BLaER1 treated with 17β-estradiol and CSF1 and Interleukin-3, amounts not matched to agents 10 nM and 100 nM (cell line): ENCODE results near the gene FAM234A.

Source experiments
- H3K27ac ChIP-seq, 11 experiments: shearing (Covaris generic); formaldehyde crosslinking; 2 replicates each; pipeline ENCODE4 v1.8.1; 2022
- H3K27me3 ChIP-seq, 11 experiments: shearing (Covaris generic); formaldehyde crosslinking; 2 replicates each; pipeline ENCODE4 v1.8.1; 2022
- H3K36me3 ChIP-seq, 11 experiments: shearing (Covaris generic); formaldehyde crosslinking; 2 replicates each; pipeline ENCODE4 v1.8.1; 2022
- H3K4me1 ChIP-seq, 10 experiments: shearing (Covaris generic); formaldehyde crosslinking; 2 replicates each; pipeline ENCODE4 v1.8.1; 2022
- H3K4me2 ChIP-seq, 11 experiments: shearing (Covaris generic); formaldehyde crosslinking; 2 replicates each; pipeline ENCODE4 v1.8.1; 2022
- H3K4me3 ChIP-seq, 10 experiments: shearing (Covaris generic); formaldehyde crosslinking; 2 replicates each; pipeline ENCODE4 v1.8.1; 2022
- H3K9ac ChIP-seq, 11 experiments: shearing (Covaris generic); formaldehyde crosslinking; 2 replicates each; pipeline ENCODE4 v1.8.1; 2022
- H3K9me3 ChIP-seq, 11 experiments: shearing (Covaris generic); formaldehyde crosslinking; replicated peaks in 1 of 11; 2 replicates each; pipeline ENCODE4 v1.8.1; 2022
- H4K20me1 ChIP-seq, 11 experiments: shearing (Covaris generic); formaldehyde crosslinking; 2 replicates each; pipeline ENCODE4 v1.8.1; 2022
- Cebpa-rat ChIP-seq, 11 experiments: shearing (Covaris generic); IDR thresholded peaks; 2 replicates each; pipeline ENCODE4 v1.8.1; 2022

FAM234A gene

GRCh38 chr16:303760-304505, 69.3 kb downstream of the FAM234A start:
- H3K4me2 ChIP-seq, result no peak overlapping the region
- H3K27me3 ChIP-seq, result no peaks in the 10 kb centered on the region
- no peak overlapping the region for H3K9ac ChIP-seq
- no peak for TF ChIP-seq Cebpa-rat (IDR thresholded peaks at IDR 0.05)
- no peaks in the 10 kb centered on the region for H3K9me3 ChIP-seq
- no peak overlapping the region for H3K27ac ChIP-seq
- peaks cover 3 to 93% (median 56%) of the 10 kb centered on the region in 11 experiments; a peak in 20 of 22 replicates for H4K20me1 ChIP-seq
- H3K36me3 ChIP-seq, result peaks cover 69 to 96% (median 89%) of the 10 kb centered on the region in 11 experiments
- H3K4me3 ChIP-seq, result no peak overlapping the region
- H3K4me1 ChIP-seq, result peaks cover 0 to 17% (median 15%) of the 10 kb centered on the region in 10 experiments; a peak in 15 of 20 replicates

GRCh38 chr16:305916-306626, 71.5 kb downstream of the FAM234A start:
- H3K4me1 ChIP-seq, result peaks cover 0 to 35% (median 28%) of the 10 kb centered on the region in 10 experiments; a peak in 18 of 20 replicates
- no peak overlapping the region for H3K27ac ChIP-seq
- no peaks in the 10 kb centered on the region for H3K9me3 ChIP-seq
- peaks cover 17 to 97% (median 67%) of the 10 kb centered on the region in 11 experiments; a peak in 21 of 22 replicates for H4K20me1 ChIP-seq
- no peak overlapping the region for H3K4me2 ChIP-seq
- H3K9ac ChIP-seq, result peak overlapping the region in 1 of 11 experiments; percentile 15; a peak in 1 of 22 replicates
- H3K36me3 ChIP-seq, result peaks cover 66 to 97% (median 88%) of the 10 kb centered on the region in 11 experiments
- no peak overlapping the region for H3K4me3 ChIP-seq
- H3K27me3 ChIP-seq, result no peaks in the 10 kb centered on the region
- TF ChIP-seq Cebpa-rat (IDR thresholded peaks at IDR 0.05), result no peak

GRCh38 chr16:306911-307370, 72.3 kb downstream of the FAM234A start:
- H4K20me1 ChIP-seq, result peaks cover 16 to 98% (median 70%) of the 10 kb centered on the region in 11 experiments; a peak in 21 of 22 replicates
- H3K9me3 ChIP-seq, result no peaks in the 10 kb centered on the region
- TF ChIP-seq Cebpa-rat (IDR thresholded peaks at IDR 0.05), result no peak
- peak overlapping the region in 2 of 11 experiments; percentile 15 to 28; a peak in 3 of 22 replicates for H3K9ac ChIP-seq
- H3K4me1 ChIP-seq, result peaks cover 0 to 35% (median 28%) of the 10 kb centered on the region in 10 experiments; a peak in 18 of 20 replicates
- no peaks in the 10 kb centered on the region for H3K27me3 ChIP-seq
- no peak overlapping the region for H3K27ac ChIP-seq
- no peak overlapping the region for H3K4me3 ChIP-seq
- H3K4me2 ChIP-seq, result no peak overlapping the region
- peaks cover 68 to 96% (median 86%) of the 10 kb centered on the region in 11 experiments for H3K36me3 ChIP-seq

DNA sequence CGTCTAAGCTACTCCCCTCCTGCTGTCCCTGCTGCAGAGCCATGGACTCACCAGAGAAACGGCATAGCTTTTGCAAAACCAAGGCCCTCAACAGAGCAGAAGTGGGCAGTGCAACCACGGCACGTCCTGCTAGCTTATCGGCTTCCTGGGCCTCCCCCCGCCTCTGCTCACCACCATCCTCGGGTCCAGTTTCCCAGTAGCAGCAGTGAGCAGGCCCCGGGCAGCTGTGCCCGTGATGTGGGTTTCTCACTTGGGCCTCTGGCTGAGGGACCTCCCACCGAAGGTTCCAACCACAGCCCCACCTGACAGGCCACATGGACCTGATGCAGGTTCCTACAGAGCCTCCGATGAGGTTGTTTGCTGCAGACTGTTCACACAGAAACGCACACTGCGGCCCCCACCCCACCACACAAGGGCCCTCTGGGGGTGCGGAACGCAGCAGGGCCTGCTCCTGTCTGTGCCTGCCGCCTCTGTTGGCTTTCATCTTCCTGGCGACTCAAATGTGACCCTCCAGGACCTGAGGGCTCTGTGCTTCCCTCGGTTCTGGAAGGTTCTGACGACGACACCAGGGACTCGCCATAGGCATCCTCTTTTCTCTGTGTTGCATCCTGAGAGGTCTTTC, 73.2 kb downstream of the FAM234A start:
- peak overlapping the region in 1 of 11 experiments; percentile 28; a peak in 1 of 22 replicates for H3K9ac ChIP-seq
- no peak overlapping the region for H3K4me3 ChIP-seq
- H4K20me1 ChIP-seq, result peaks cover 24 to 98% (median 64%) of the 10 kb centered on the region in 11 experiments; a peak in 21 of 22 replicates
- peaks cover 68 to 96% (median 86%) of the 10 kb centered on the region in 11 experiments for H3K36me3 ChIP-seq
- no peak overlapping the region for H3K27ac ChIP-seq
- peaks cover 0 to 35% (median 28%) of the 10 kb centered on the region in 10 experiments; a peak in 18 of 20 replicates for H3K4me1 ChIP-seq
- no peaks in the 10 kb centered on the region for H3K27me3 ChIP-seq
- TF ChIP-seq Cebpa-rat (IDR thresholded peaks at IDR 0.05), result no peak
- no peaks in the 10 kb centered on the region for H3K9me3 ChIP-seq
- peak overlapping the region in 2 of 11 experiments; percentile 2 to 47; a peak in 2 of 22 replicates for H3K4me2 ChIP-seq

- Histone ChIP-seq H3K27ac (no peak overlapping the region), H3K36me3 (peaks cover 68 to 96% (median 86%) of the 10 kb centered on the region in 11 experiments), H3K4me1 (peaks cover 0 to 35% (median 28%) of the 10 kb centered on the region in 10 experiments; a peak in 18 of 20 replicates), H3K4me3 (no peak overlapping the region), H3K9me3 (no peaks in the 10 kb centered on the region), H4K20me1 (peaks cover 41 to 98% (median 75%) of the 10 kb centered on the region in 11 experiments; a peak in 21 of 22 replicates), H3K9ac (peak overlapping the region in 6 of 11 experiments; percentile 18 to 37 (median 28); a peak in 3 of 22 replicates), H3K4me2 (peak overlapping the region in 9 of 11 experiments; percentile 1 to 71 (median 54); a peak in 17 of 22 replicates), H3K27me3 (no peaks in the 10 kb centered on the region)
- no peak for TF ChIP-seq Cebpa-rat (IDR thresholded peaks at IDR 0.05)
Measured at GRCh38 chr16:309476-309875, 74.9 kb downstream of the FAM234A start.

- Histone ChIP-seq H4K20me1 (peaks cover 63 to 100% (median 90%) of the 10 kb centered on the region in 11 experiments), H3K4me2 (no peak overlapping the region), H3K4me1 (peaks cover 0 to 46% (median 29%) of the 10 kb centered on the region in 10 experiments; a peak in 18 of 20 replicates), H3K36me3 (peaks cover 64 to 83% (median 74%) of the 10 kb centered on the region in 11 experiments), H3K9ac (no peak overlapping the region), H3K27ac (no peak overlapping the region), H3K9me3 (no peaks in the 10 kb centered on the region), H3K27me3 (no peaks in the 10 kb centered on the region), H3K4me3 (no peak overlapping the region)
- TF ChIP-seq Cebpa-rat (IDR thresholded peaks at IDR 0.05), result no peak
Measured at GRCh38 chr16:311725-312124, 77.1 kb downstream of the FAM234A start.

DNA sequence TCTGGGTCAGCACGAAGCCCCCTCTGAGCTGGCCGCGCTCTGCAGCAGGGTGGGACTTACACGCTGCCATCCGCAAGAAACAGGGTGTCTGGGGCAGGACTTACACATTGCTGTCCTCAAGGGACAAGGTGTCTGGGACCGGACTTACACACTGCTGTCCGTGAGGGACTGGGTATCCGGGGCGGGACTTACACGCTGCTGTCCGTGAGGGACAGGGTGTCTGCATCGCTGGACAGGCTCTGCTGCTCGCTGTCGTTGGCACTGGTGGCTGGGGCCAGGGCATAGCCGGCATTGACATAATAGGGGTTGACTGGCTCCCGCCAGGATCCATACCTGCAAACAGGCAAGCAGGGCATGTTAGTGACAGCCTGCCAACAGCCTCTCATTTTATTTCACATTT, 79.7 kb downstream of the FAM234A start:
- Histone ChIP-seq H3K27me3 (no peaks in the 10 kb centered on the region), H3K9me3 (no peaks in the 10 kb centered on the region), H3K36me3 (peaks cover 58 to 83% (median 74%) of the 10 kb centered on the region in 11 experiments), H3K4me1 (peaks cover 0 to 35% (median 12%) of the 10 kb centered on the region in 10 experiments; a peak in 17 of 20 replicates), H3K4me2 (no peak overlapping the region), H3K27ac (no peak overlapping the region), H3K9ac (no peak overlapping the region), H3K4me3 (no peak overlapping the region), H4K20me1 (peaks cover 81 to 100% (median 93%) of the 10 kb centered on the region in 11 experiments)
- no peak for TF ChIP-seq Cebpa-rat (IDR thresholded peaks at IDR 0.05)

- peaks cover 0 to 35% (median 12%) of the 10 kb centered on the region in 10 experiments; a peak in 17 of 20 replicates for H3K4me1 ChIP-seq
- TF ChIP-seq Cebpa-rat (IDR thresholded peaks at IDR 0.05), result no peak
- H3K9ac ChIP-seq, result no peak overlapping the region
- H3K4me2 ChIP-seq, result 0 out of 22 replicates have a peak overlapping the region, but pooled peaks of 1 of the 11 experiments have one; percentile 0
- H3K36me3 ChIP-seq, result peaks cover 57 to 83% (median 73%) of the 10 kb centered on the region in 11 experiments
- H3K27ac ChIP-seq, result no peak overlapping the region
- no peaks in the 10 kb centered on the region for H3K27me3 ChIP-seq
- no peak overlapping the region for H3K4me3 ChIP-seq
- H4K20me1 ChIP-seq, result peaks cover 81 to 100% (median 93%) of the 10 kb centered on the region in 11 experiments
- no peaks in the 10 kb centered on the region for H3K9me3 ChIP-seq
Measured at GRCh38 chr16:314795-315299, 80.2 kb downstream of the FAM234A start.
